ENCODE data around the gene ATXN1.

Gene ATXN1

DNA sequence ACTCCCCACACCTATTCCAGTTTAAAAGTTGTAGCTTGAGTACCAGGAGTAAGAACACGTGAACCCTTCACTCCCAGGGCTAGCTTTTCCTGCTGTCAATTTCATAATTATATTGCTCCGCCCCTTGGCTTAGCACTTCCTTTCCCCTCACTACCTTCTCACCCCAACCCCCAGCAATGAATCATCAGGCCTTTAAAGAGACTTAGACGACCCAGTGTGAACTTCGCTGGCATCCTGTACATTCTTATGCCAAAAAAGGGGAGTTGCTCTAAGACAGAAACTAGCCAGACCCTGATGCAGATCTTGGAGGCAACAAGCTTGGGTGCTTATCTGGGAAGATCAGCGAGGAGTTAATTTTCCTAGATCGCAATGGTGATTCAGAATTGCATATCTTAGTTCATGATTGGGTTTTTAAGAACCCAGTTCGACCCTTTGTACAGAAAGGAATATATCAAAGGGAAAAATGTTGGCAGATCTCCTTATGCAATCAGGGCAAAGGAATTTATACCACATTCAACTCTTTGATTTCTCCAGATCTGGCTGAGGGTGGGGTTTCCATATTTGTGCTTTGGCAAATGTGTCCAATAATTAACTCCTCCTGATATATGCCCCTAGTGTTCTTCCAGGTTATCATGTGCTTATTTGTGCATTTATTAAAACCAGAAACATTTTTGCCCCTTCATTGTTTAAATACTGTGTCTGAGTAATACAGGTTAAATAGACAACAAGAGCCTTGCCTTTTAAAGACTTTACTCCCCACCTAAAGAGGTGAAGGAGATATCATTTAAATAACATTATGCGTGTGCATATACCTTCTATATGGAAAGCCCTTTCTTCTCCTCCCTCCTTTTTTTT is 8.1 kb upstream of the ATXN1 start (continued):
- no peak for TF ChIP-seq ZNF292 (tag by site-specific recombination; IDR thresholded peaks at IDR 0.05; ENCODE audit: borderline replicate concordance, low read depth)

DNA sequence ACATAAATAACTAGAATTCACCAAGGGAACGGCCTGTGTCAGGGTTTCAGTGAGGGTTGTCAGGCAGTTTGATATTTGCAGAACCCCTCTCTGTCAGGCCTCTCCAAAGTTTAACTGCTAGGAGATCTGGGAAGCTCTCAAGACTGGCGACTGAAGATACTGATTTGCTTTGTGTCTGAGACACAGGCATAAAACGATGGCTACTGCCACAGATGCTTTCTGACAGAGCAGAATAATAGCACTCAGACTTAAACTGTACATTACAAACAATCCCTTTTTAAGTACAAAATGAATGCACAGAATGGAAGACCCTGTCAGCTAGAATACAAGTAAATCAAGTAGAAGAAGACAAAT is 7.2 kb upstream of the ATXN1 start:
- Histone ChIP-seq H3K9me3 (ENCODE audit: control insufficient read depth, insufficient read depth, low read depth, low read length) (no peaks in the 10 kb centered on the region), H3K4me3 (ENCODE audit: low read depth, low read length) (no peak overlapping the region), H3K27ac (ENCODE audit: extremely low read depth, low read depth, low read length) (peak overlapping the region; percentile 47), H3K36me3 (ENCODE audit: control insufficient read depth in 2 of 2, insufficient read depth in 1 of 2, low read length in 2 of 2) (no peaks in the 10 kb centered on the region), H3K4me1 (ENCODE audit: control insufficient read depth, insufficient read depth, low read length) (peaks cover 56% of the 10 kb centered on the region)
- no peak for TF ChIP-seq ZNF473 (tag by site-specific recombination; IDR thresholded peaks at IDR 0.05)
- TF ChIP-seq, protein P1, sequence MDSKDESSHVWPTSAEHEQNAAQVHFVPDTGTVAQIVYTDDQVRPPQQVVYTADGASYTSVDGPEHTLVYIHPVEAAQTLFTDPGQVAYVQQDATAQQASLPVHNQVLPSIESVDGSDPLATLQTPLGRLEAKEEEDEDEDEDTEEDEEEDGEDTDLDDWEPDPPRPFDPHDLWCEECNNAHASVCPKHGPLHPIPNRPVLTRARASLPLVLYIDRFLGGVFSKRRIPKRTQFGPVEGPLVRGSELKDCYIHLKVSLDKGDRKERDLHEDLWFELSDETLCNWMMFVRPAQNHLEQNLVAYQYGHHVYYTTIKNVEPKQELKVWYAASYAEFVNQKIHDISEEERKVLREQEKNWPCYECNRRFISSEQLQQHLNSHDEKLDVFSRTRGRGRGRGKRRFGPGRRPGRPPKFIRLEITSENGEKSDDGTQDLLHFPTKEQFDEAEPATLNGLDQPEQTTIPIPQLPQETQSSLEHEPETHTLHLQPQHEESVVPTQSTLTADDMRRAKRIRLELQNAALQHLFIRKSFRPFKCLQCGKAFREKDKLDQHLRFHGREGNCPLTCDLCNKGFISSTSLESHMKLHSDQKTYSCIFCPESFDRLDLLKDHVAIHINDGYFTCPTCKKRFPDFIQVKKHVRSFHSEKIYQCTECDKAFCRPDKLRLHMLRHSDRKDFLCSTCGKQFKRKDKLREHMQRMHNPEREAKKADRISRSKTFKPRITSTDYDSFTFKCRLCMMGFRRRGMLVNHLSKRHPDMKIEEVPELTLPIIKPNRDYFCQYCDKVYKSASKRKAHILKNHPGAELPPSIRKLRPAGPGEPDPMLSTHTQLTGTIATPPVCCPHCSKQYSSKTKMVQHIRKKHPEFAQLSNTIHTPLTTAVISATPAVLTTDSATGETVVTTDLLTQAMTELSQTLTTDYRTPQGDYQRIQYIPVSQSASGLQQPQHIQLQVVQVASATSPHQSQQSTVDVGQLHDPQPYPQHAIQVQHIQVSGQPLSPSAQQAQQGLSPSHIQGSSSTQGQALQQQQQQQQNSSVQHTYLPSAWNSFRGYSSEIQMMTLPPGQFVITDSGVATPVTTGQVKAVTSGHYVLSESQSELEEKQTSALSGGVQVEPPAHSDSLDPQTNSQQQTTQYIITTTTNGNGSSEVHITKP (tag by site-specific recombination; IDR thresholded peaks at IDR 0.05): 0 out of 2 replicates have a peak, but pooled peaks have one; percentile 33
- ChIA-PET POLR2A (interaction anchor here (1.2 kb wide), 1 partner anchor 35 kb away, joined by 5 read pairs; no protein-coding TSS in a partner anchor), CTCF (interaction anchor here (0.6 to 10.0 kb wide), 15 partner anchors 46 to 482 kb away, joined by 3 to 82 read pairs (median 3); no protein-coding TSS in a partner anchor)

DNA sequence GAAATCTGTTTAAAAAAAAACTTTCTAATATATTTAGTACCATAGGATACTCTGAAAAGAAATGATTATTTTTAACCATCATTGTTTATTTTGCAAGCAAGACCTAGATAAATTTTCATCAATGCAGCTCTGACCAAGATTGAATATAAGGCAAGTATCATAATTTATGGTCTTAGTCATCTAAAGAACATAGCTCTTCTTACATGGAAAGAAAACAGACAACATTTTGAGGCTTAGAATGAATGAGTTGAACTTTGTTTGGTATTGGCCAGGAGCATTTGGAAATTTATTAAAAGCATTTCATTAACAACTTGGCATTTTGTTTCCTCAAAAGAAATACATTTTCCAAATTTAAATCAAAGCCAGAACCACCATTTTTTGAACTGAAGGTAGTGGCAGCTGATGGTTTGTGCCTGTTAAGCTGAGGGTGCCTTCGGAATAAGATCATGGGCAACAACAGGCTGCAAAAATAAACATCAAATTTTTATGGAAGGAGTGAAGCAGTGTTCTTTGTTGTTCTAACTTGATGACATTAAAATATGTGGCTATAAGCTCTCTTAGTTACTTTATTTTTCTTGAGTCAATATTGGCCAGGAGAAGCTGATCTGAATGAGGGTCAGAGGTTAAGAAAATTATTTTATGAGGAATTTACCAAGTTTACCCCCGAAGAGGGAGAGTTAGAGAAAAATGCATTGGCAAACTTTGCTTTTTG is 6.7 kb upstream of the ATXN1 start:
- POLR2A ChIA-PET: interaction anchor here (0.8 kb wide), 1 partner anchor 318 kb away, joined by 3 read pairs; no protein-coding TSS in a partner anchor
- no peak for TF ChIP-seq ZNF501 (tag by site-specific recombination; IDR thresholded peaks at IDR 0.05)
- no peak for TF ChIP-seq ZNF221 (tag by site-specific recombination; IDR thresholded peaks at IDR 0.05; ENCODE audit: borderline replicate concordance)
- peak; percentile 38 for TF ChIP-seq WT1 (tag by site-specific recombination; IDR thresholded peaks at IDR 0.05)
- TF ChIP-seq ZNF394 (tag by site-specific recombination; IDR thresholded peaks at IDR 0.05; ENCODE audit: borderline replicate concordance): no peak
- TF ChIP-seq ZFP3 (tag by site-specific recombination; IDR thresholded peaks at IDR 0.05; ENCODE audit: low read depth): no peak
- TF ChIP-seq, protein P2, sequence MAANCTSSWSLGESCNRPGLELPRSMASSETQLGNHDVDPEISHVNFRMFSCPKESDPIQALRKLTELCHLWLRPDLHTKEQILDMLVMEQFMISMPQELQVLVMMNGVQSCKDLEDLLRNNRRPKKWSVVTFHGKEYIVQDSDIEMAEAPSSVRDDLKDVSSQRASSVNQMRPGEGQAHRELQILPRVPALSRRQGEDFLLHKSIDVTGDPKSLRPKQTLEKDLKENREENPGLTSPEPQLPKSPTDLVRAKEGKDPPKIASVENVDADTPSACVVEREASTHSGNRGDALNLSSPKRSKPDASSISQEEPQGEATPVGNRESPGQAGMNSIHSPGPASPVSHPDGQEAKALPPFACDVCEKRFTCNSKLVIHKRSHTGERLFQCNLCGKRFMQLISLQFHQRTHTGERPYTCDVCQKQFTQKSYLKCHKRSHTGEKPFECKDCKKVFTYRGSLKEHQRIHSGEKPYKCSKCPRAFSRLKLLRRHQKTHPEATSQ (tag by site-specific recombination; IDR thresholded peaks at IDR 0.05): no peak
- TF ChIP-seq RBAK (tag by site-specific recombination; IDR thresholded peaks at IDR 0.05): no peak
- no peak for TF ChIP-seq ZNF560 (tag by site-specific recombination; IDR thresholded peaks at IDR 0.05; ENCODE audit: borderline replicate concordance)
- TF ChIP-seq, protein P3, sequence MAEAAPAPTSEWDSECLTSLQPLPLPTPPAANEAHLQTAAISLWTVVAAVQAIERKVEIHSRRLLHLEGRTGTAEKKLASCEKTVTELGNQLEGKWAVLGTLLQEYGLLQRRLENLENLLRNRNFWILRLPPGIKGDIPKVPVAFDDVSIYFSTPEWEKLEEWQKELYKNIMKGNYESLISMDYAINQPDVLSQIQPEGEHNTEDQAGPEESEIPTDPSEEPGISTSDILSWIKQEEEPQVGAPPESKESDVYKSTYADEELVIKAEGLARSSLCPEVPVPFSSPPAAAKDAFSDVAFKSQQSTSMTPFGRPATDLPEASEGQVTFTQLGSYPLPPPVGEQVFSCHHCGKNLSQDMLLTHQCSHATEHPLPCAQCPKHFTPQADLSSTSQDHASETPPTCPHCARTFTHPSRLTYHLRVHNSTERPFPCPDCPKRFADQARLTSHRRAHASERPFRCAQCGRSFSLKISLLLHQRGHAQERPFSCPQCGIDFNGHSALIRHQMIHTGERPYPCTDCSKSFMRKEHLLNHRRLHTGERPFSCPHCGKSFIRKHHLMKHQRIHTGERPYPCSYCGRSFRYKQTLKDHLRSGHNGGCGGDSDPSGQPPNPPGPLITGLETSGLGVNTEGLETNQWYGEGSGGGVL (tag by site-specific recombination; IDR thresholded peaks at IDR 0.05): no peak
- TF ChIP-seq, protein P4, sequence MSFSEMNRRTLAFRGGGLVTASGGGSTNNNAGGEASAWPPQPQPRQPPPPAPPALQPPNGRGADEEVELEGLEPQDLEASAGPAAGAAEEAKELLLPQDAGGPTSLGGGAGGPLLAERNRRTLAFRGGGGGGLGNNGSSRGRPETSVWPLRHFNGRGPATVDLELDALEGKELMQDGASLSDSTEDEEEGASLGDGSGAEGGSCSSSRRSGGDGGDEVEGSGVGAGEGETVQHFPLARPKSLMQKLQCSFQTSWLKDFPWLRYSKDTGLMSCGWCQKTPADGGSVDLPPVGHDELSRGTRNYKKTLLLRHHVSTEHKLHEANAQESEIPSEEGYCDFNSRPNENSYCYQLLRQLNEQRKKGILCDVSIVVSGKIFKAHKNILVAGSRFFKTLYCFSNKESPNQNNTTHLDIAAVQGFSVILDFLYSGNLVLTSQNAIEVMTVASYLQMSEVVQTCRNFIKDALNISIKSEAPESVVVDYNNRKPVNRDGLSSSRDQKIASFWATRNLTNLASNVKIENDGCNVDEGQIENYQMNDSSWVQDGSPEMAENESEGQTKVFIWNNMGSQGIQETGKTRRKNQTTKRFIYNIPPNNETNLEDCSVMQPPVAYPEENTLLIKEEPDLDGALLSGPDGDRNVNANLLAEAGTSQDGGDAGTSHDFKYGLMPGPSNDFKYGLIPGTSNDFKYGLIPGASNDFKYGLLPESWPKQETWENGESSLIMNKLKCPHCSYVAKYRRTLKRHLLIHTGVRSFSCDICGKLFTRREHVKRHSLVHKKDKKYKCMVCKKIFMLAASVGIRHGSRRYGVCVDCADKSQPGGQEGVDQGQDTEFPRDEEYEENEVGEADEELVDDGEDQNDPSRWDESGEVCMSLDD (tag by site-specific recombination; IDR thresholded peaks at IDR 0.05): no peak
- TF ChIP-seq YY1 (tag by site-specific recombination; IDR thresholded peaks at IDR 0.05): no peak
- TF ChIP-seq KLF8 (tag by site-specific recombination; IDR thresholded peaks at IDR 0.05): no peak
- TF ChIP-seq, protein P5, sequence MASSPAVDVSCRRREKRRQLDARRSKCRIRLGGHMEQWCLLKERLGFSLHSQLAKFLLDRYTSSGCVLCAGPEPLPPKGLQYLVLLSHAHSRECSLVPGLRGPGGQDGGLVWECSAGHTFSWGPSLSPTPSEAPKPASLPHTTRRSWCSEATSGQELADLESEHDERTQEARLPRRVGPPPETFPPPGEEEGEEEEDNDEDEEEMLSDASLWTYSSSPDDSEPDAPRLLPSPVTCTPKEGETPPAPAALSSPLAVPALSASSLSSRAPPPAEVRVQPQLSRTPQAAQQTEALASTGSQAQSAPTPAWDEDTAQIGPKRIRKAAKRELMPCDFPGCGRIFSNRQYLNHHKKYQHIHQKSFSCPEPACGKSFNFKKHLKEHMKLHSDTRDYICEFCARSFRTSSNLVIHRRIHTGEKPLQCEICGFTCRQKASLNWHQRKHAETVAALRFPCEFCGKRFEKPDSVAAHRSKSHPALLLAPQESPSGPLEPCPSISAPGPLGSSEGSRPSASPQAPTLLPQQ (tag by site-specific recombination; IDR thresholded peaks at IDR 0.05): no peak
- no peak for TF ChIP-seq ZNF530 (tag by site-specific recombination; IDR thresholded peaks at IDR 0.05; ENCODE audit: low read depth)
- TF ChIP-seq ZNF341 (tag by site-specific recombination; IDR thresholded peaks at IDR 0.05; ENCODE audit: low read depth): no peak

More for the DNA sequence above, 6.7 kb upstream of the ATXN1 start:
- no peak overlapping the region for H3K4me3 ChIP-seq (ENCODE audit: low read depth, low read length)
- no peaks in the 10 kb centered on the region for H3K36me3 ChIP-seq (ENCODE audit: control insufficient read depth in 2 of 2, insufficient read depth in 1 of 2, low read length in 2 of 2)
- peaks cover 57% of the 10 kb centered on the region for H3K4me1 ChIP-seq (ENCODE audit: control insufficient read depth, insufficient read depth, low read length)
- H3K9me3 ChIP-seq (ENCODE audit: control insufficient read depth, insufficient read depth, low read depth, low read length): no peaks in the 10 kb centered on the region
- CTCF ChIA-PET: interaction anchor here (0.5 to 10.0 kb wide), 19 partner anchors 20 to 482 kb away, joined by 3 to 82 read pairs (median 3); no protein-coding TSS in a partner anchor
- H3K27ac ChIP-seq (ENCODE audit: extremely low read depth, low read depth, low read length): peak overlapping the region; percentile 47
